Right lobe of liver (tissue), 6 donors: Measurements from ENCODE around the gene TRIM2. TPM values are rescaled to one million over a fixed set of nuclear protein-coding genes. Genes with fewer than 3 reads are reported as not detected.

Experiments
- ATAC-seq, 4 donors: fragments of 200-7000 bp; cut with Tn5 transposase; one replicate each; pipeline ENCODE4 v1.9.1; 2020; ENCODE audit warnings: mild to moderate bottlenecking in 4 of 4, moderate library complexity in 4 of 4
- DNase-seq, 3 donors: peaks; one replicate each; pipeline ENCODE4 v3.0.0-alpha.2; 2020
- H3K27ac ChIP-seq, 3 donors: fragments of 200-600 bp; one replicate each; pipeline ENCODE4 v1.8.0; 2022
- H3K27me3 ChIP-seq, 2 donors: fragments of 200-600 bp; one replicate each; pipeline ENCODE4 v1.8.0; 2022
- H3K36me3 ChIP-seq, 4 donors: fragments of 200-600 bp; sonication (generic) in 1 of 4; one replicate each; pipeline versions ENCODE4 v1.5.1 to v1.8.0; 2017 to 2022; ENCODE audit warnings: control low read depth in 1 of 4
- H3K4me1 ChIP-seq, 4 donors: fragments of 200-600 bp; sonication (generic) in 1 of 4; one replicate each; pipeline versions ENCODE4 v1.5.1 to v1.8.0; 2017 to 2022; ENCODE audit warnings: control low read depth in 1 of 4
- H3K4me3 ChIP-seq, 3 donors: fragments of 200-600 bp; one replicate each; pipeline ENCODE4 v1.8.0; 2022
- H3K9me3 ChIP-seq, 4 donors: fragments of 200-600 bp; sonication (generic) in 1 of 4; one replicate each; pipeline versions ENCODE4 v1.5.1 to v1.8.0; 2017 to 2022; ENCODE audit warnings: control low read depth in 1 of 4
- CTCF ChIP-seq, 4 donors: fragments of 200-600 bp in 3 of 4; fragments of 450-650 bp in 1 of 4; IDR thresholded peaks; one replicate each; pipeline versions ENCODE4 v1.5.1 to v1.8.0; 2016 to 2022; ENCODE audit warnings: antibody characterized with exemption in 4 of 4, mild to moderate bottlenecking in 2 of 4
- POLR2A ChIP-seq: fragments of 450-650 bp; IDR thresholded peaks from one replicate; pipeline ENCODE4 v1.6.1; 2017; ENCODE audit warnings: antibody characterized with exemption, mild to moderate bottlenecking
- WGBS: methylation state at CpG from one replicate; pipeline ENCODE4 v1.1.6; 2018; ENCODE audit warnings: low coverage, low lambda C conversion rate; ENCODE audit not compliant: insufficient coverage; ENCODE audit errors: missing lambda C conversion rate; 5-methylcytosine and 5-hydroxymethylcytosine counted together
- intact Hi-C, 2 donors: fragments of 100-400 bp; cut with DNase I; formaldehyde crosslinking; loops; one replicate each; pipeline versions ENCODE4 v1.11.2 to v1.14.1; 2022
- total RNA-seq, 6 experiments: library from RNA; depleted of rRNA in 2 of 6; stranded (reverse); fragments of >200 nt in 2 of 6; fragmentation: NEBNext Ultra II Directional in 3 of 6; extraction: Animal tissue kit (Norgen Biotek cat#: 25700) in 3 of 6; gene quantifications; one replicate each; pipeline versions ENCODE4 v1.1.0 to v1.2.4, GENCODE V29; 2016 to 2023
- donor health status: DM: no; HTN: yes; CAD: no.
- donor health status: DM: no; HTN: no; CAD: no.
- donor health status: DM: no; HTN: no; CAD: no.
- donor health status: DM: no; HTN: yes; CAD: no.
- donor health status: DM: no; HTN: yes; CAD: no.

TRIM2 gene
- total RNA-seq, 6 experiments from 2014 or later, result 8.9 to 17.5 (median 10.0) TPM

GRCh38 chr4:153166716-153167501 is 37.3 kb upstream of the TRIM2 start:
- Histone ChIP-seq H3K27ac (no peak overlapping the region), H3K4me3 (no peak overlapping the region), H3K27me3 (no peaks in the 10 kb centered on the region), H3K9me3 (no peaks in the 10 kb centered on the region), H3K36me3 (no peaks in the 10 kb centered on the region), H3K4me1 (no peaks in the 10 kb centered on the region)
- ATAC-seq (no peak), DNase-seq (no peak)
- WGBS, result 60% methylated on average over 5 of the region's 5 CpGs
- intact Hi-C loops, result no loop called here
- TF ChIP-seq POLR2A, result no peak
- TF ChIP-seq CTCF (IDR thresholded peaks at IDR 0.05), result no peak

- Histone ChIP-seq H3K4me3 (no peak overlapping the region), H3K9me3 (no peaks in the 10 kb centered on the region), H3K27ac (no peak overlapping the region), H3K4me1 (no peaks in the 10 kb centered on the region), H3K27me3 (no peaks in the 10 kb centered on the region), H3K36me3 (no peaks in the 10 kb centered on the region)
- intact Hi-C loops, result no loop called here
- WGBS, result 76% methylated on average over 8 of the region's 8 CpGs
- no peak for DNase-seq
- TF ChIP-seq POLR2A (no peak), CTCF (IDR thresholded peaks at IDR 0.05) (no peak)
- ATAC-seq, result no peak
Observed at GRCh38 chr4:153169776-153170175, 34.5 kb upstream of the TRIM2 start.

GRCh38 chr4:153170407-153170806 is 33.8 kb upstream of the TRIM2 start:
- ATAC-seq (no peak), DNase-seq (no peak)
- Histone ChIP-seq H3K27me3 (no peaks in the 10 kb centered on the region), H3K4me1 (no peaks in the 10 kb centered on the region), H3K36me3 (no peaks in the 10 kb centered on the region), H3K9me3 (no peaks in the 10 kb centered on the region), H3K4me3 (no peak overlapping the region), H3K27ac (no peak overlapping the region)
- WGBS, result 88% methylated on average over 1 of the region's 2 CpGs
- TF ChIP-seq CTCF (IDR thresholded peaks at IDR 0.05) (no peak), POLR2A (no peak)
- intact Hi-C loops, result no loop called here

- H3K27me3 ChIP-seq, result no peaks in the 10 kb centered on the region
- no peak overlapping the region for H3K27ac ChIP-seq
- no peaks in the 10 kb centered on the region for H3K9me3 ChIP-seq
- no peak for TF ChIP-seq POLR2A
- TF ChIP-seq CTCF (IDR thresholded peaks at IDR 0.05), result no peak
- ATAC-seq (no peak), DNase-seq (no peak)
- intact Hi-C loops, result no loop called here
- no peaks in the 10 kb centered on the region for H3K36me3 ChIP-seq
- no peak overlapping the region for H3K4me3 ChIP-seq
- no peaks in the 10 kb centered on the region for H3K4me1 ChIP-seq
- whole genome bisulfite sequencing, result 68% methylated on average over 16 of the region's 22 CpGs
Observed at GRCh38 chr4:153174821-153175567, 29.2 kb upstream of the TRIM2 start.
